GM18511 (cell line): ENCODE results near the gene OVCH2.
"Not testable (repeated sequence)": the region's sequence is repeated elsewhere in the genome, so short reads cannot be mapped to it uniquely, and the experiment has no call there.

Experiments
- ATAC-seq: cut with Tn5 transposase; IDR thresholded peaks from one replicate; pipeline ENCODE4 v1.9.1; 2021; ENCODE audit warnings: mild to moderate bottlenecking, moderate library complexity; ENCODE audit not compliant: unreplicated experiment

The OVCH2 gene

DNA sequence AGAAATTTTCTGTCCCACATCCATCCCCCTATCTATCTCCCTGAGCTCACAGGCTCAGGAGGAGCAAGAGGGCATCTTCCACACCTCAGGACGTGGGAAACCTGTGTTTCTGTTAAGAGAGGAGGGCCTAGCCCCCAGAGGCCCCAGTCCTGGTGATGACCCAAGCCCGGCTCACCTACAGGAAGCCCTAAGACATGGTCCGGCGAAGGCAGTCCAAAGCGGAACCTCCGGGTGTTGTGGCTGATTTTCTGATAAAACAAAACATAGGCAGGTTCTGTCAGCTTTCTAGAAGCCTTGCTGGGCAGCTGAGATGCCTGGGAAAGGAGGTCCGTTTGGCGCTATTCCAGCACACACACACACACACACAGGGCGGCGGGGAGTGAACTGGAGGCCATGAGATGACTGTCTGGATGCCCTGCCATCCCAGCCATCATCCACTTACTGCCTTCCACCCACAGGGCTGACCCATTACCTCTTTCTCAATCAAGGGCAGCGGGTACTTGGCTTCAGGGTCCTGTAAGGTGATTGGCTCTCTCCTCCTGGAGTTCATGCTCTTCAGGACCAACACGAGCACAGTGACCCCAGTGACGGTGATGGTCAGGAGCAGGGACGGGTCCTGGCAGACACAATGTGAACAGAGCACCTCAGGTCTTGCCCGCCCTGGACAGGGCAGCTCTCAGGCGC is 33.9 kb downstream of the OVCH2 start:
- peak; percentile 5 for ATAC-seq

DNA sequence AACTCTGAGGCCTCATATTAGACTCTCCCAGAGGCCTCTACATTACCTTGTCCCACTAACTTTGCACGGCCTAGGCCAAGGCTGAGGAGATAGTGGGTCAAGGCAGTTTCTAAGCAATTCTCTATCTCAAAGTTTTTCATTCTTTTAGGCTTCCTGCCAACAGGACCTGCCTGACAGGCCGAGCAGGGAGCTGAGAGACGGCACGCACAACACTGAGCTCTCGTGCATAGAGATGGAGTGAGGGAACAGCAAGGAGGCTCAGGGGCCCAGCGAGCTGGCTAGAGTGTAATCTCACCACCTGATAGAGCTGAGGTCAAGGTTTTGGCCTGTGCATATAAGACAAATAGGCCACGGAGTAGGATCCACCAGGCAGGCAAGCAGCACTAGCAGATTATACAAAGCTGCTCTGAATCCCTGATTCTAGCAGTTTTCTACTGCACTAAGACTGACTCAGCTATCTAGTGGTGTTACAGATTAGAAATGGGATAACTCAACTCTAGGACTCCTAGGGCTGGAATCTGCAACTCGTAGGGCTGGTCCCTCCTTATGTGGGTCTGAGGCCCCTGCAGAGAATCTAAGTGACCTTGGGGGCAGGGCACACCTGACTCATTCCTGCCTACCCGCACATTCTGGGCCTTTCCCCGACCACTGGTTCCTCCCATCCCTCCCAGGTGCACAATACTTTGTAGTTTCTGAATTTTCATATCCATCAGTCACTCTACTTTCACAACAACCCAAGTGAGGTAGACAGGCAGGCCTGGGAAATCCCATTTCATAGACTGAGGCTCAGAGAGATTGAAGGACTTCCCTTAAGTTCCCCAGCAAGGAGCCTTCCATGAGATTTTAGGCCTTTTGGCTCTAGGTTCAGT is 34.7 kb downstream of the OVCH2 start:
- ATAC-seq, result peak; percentile 39

DNA sequence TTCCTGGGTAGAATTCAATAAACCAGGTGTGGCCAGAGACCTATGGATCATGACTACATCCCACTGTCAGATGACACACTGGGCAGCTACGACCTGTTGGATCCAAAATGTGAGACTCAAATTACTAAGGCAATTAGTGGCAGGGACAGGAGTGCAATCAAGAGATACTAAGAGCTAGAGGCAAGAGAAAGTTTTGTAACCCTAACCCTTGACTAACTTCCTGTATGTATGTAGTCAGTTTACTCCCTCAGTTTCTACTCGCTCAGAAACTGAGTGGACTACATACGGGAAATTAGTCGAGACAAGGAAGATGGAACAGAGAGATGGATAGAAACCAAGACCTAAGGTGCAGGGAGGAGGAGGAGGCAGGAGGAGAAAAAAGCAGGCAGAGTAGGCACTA is 35.6 kb downstream of the OVCH2 start:
- no peak for ATAC-seq

DNA sequence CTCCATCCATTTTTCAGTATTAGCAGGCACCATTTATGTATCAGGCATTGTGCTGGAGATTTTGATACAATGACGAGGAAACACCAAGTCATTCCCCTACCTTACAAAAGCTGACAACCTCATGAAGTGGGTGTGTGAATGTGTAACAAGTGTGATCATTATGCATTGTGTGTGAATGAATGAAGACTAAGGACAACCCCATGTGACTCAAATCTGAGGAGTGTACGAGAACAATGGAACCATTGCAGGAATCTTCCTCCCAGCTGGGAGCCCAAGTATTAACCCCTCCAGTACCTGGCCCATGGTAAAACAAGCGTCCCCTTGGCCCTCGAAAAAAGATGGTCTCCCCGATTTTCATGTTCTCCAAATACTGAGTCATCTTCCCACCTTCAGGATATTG is 37.4 kb downstream of the OVCH2 start:
- no peak for ATAC-seq

DNA sequence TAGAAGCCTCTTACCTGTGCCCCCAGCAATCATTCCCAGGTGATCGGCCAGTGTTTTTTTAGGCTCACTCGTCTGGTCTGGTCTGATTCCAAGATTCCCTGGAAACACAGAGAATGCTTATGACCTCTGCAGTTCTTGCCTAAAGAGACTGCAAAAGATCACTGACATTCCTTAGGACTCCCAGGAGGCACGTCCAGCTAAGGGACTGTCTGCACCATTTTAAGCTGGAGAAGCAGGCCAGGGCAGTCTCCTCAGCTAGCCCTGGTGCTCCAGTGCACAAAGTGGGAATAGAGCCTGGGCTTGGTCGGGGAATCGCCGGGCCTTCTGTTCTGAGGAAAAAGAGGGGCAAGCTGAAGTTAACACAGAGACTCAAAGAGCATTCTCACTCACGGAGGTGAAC is 37.8 kb downstream of the OVCH2 start:
- ATAC-seq, result no peak

DNA sequence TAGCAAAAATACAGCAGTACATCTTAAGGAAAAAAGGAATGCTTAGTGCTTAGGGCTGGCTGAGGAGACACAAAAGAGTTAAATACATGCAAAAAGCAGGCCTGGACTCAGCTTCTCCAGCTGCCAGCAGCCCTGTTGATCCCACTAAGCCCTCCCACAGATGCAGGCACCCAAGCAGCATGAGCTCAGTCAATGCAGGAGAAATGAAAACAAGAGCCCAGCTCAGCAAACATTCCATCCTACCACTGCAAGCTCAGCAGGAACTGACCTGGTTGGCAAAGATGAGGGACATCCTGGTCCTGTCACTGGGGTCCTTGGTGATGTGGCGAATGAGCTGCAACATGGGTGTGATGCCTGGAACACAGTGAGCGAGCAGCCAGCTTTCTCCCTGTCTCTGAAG is 38.8 kb downstream of the OVCH2 start:
- no peak for ATAC-seq

DNA sequence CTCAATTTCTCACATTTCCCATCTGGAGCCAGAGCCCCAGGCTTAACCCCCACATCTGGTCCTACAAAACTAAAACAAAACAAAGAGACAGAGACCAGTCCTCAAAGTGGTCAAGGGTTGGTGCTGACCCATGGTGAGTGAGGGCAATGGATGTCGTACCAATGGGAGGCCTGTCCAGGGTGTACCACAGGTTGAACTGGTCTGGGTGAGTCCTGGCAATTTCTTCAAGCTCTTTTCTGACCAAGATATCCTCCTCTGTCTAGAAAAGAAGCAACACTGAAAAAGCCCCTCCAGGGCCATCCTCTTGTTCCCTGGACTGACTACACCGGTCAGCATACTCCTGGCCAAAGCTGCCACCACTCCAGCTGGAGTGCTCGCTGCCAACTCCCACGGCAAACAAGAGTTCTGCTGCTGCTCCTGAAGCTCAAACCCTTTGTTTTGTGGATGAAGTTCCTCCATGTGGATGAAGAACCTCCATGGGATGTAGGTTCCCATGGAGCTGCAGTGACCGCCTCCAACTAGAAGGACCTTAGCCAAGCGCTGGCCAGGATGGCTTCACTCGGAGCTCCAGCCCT is 39.9 kb downstream of the OVCH2 start:
- no peak for ATAC-seq

DNA sequence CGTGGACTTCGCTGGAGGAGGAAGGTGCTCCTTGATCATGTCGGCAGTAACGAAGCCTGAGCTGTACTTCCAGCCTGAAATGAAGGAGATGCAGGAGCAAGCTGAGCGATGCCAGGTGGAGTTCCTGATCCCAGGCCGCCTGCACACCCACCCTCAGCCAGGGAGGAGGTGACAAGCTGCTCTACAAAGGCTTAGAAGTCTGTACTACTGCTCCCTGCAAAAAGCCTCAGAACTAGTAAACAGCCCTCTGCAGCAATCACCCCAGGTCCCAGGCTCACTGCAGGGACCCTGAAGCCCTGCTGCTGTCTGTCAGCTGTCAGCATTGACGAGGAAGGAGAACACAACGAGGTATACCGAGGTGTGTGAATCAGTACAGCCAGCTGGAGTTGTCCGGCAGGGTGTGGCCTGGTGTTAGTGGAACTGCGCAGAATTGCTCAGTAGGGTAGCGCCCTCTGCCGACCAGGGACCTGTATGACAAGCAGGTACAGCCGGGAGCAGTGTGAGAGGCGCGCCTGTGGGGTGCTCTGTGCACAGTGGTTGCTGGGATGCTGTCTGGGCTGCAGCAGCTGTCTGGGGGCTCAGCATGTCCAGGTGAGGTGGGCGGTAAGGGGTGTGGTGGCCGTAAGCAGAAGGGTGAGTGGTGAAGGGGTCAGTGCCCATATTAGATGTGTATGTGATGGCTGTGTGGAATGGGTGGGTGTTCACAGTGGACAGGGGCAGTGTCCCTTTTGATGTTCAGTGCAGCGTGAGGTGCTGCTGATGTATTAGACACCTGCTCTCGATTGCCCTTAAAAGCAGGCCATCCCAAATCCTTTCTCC is 40.6 kb downstream of the OVCH2 start:
- peak; percentile 99 for ATAC-seq

DNA sequence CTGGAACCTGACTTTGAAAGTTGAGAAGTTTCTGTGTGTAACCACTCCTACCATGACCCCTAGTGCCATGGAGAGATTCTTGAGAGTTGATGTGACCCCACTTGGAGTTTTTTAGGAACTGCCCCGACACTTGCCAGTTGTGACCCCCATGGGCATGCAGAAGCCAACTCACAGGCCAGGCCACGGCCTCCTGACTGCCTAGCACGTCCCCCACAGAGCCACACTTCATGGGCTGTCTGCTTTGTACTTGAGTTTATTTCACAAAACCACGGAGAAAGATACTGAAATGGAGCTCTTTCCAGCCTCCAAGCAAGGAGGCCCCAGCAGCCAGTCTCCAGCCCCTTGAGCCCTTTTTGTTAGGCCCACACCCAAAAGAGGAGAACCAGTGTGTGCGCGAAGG is 41.4 kb downstream of the OVCH2 start:
- ATAC-seq, result no peak

DNA sequence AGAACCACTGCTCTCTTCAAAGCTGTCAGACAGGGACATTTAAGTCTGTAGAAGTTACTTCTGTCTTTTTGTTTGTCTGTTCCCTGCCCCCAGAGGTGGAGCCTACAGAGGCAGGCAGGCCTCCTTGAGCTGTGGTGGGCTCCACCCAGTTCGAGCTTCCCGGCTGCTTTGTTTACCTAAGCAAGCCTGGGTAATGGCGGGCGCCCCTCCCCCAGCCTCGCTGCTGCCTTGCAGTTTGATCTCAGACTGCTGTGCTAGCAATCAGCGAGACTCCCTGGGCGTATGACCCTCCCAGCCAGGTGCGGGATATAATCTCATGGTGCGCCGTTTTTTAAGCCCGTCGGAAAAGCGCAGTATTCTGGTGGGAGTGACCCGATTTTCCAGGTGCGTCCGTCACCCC is 42.7 kb downstream of the OVCH2 start:
- not testable (repeated sequence) for ATAC-seq

DNA sequence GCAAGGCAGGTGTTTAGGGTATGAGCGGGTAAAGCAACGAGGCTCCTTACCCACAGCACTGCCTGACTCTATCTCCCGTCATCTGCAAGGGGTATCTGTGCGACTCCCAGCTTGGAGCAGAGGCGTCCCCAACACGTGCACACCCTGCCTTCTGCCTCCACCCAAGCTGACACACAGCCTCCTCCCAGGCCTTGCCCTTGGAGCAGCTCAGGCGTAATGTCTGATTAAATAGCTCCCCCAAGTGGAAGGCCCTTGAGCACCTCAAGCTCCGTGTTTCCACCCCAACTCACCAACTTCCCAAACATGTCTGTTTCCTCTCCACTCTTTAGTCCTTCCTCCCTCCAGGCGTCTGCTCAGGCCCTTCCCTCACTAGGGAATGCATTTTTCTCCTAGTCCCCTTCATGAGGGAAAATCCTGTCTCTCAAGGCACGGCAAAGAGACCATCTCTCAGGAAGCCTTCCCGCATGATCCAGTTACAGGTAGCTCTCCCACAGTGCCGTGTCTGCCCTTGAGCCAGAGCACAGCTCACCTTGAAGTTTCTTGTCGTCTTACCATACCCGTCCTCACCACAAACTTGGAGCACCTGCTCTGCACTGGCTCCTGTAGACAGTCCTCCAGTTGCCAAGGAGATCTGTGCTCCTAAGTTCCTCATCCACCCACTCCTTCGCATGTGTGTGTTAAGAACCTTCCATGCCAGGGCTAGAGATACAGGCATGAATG is 48.8 kb downstream of the OVCH2 start:
- ATAC-seq, result no peak

DNA sequence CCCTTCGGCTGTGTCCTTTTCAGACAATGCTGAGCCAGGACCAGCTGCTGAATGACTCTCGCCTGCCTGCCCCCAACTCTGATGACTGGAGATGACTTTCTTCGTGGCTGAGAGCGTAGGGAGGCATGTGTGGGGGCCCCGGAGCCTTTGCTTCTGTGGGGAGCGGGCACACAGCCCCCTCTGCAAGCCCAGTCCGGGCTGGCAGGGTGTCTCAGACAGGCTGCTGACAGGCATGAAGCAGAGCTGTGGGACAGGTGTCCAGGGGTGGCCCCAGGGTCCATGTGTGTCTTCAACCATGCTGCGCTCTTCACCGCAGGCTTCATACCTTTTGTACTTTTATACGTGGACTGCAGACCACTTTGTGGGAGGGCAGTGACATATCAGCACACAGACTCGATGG is 49.6 kb downstream of the OVCH2 start:
- ATAC-seq, result no peak

DNA sequence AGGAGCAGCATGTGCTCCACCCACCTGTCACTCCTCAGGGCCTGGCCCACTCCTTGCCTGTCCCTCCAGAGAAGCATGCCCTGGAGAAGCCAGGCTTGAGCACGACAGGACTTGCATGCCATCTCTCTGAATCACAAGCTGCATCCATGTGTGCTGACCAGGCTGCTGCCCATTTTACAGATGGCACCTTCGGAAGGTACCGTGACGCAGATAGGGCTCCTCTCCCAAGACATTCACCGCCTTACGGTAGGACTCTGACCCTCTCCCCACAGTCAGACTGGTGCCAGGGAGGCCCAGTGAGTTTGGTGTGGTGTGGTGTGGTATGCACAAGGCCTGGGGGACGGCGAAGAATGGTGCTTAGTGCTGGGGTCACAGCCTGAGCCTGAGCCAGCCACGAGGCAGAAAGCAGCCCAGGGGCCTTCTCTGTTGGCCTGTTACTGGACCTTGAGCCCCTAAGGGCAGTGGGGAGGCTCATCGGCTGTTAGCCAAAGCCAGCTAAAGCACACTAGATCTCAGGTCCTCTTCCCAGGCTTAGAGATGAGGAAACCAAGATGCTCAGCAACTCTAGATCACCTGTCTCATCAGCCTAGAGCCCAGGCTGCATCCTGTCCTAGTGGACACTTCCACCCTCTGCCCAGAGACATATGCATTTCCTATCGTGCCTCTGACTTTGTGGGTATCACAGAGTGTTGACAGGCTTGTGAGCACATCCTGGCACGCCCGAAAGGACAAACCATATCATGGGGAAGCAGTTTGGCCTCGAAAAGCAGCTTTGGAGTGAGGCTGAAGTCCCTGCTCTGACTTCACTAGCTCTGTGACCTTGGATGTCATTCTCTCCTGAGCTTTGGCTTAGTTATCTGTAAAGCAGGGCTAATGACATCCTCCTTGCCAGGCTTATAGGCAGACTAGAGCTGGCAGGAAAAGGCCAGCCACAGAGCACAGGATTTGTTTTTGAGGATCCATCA is 50.7 kb downstream of the OVCH2 start:
- ATAC-seq, result no peak

DNA sequence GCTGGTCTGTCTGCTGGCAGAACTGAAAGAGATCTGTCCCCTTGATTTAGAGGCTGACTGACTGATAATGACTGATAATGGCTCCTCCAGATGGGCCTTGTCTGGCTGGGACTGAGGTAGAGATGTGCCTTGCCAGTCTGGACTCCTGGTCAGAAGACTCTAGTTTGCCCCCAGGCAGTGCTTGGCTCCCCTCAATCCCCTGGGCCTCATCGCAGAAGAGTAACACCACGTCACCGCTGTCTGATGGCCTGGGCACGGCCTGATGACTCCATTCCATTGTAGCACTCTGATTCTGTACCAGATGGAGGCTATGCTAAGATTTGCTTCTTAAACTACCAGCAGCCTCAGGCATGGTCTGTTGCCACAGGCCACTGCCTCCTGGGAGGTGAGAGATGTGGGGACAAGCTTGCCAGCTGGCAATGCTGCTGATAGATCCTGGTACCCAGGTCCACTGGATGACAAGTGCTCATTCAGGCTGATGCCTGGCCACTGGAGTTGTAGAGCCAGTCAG is 52.0 kb downstream of the OVCH2 start:
- no peak for ATAC-seq

DNA sequence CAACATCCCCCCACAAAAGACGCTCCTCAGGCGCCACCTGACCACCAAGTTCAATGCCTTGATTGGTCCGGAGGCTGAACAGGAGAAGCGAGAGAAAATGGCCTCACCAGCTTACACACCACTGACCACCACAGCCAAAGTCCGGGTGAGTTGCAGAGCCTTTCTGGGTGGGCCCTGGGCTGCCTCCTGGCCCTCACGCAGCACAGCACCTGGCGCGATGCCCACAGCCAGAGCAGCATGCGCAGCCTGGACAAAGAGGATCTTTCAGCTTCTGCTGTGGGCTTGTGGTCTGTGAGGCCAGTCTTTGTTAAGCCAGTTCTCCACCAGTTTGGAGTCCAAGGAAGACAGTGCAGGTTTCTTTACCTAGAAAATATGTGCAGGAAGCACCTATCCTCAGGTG is 54.6 kb downstream of the OVCH2 start:
- ATAC-seq, result no peak

DNA sequence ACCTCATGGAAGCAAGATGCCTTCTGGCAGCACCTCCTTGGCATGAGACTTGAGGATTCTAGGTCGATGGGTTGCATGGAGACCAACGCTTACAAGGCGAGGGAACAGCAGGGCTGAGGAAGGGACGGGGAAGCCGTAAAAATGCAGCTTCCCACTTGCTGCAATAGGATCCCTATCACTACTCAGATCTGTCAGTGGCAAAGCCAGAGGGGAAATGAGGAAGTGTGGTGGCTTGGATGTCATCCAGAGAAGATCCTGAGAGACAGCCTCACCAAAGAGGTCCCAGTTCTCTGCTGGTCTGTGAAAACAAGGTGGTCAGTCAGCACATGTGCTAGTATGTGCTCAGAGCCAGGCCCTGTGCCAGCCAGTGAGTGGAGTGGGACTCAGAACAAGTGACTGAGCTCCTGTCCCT is 55.1 kb downstream of the OVCH2 start:
- ATAC-seq, result no peak

DNA sequence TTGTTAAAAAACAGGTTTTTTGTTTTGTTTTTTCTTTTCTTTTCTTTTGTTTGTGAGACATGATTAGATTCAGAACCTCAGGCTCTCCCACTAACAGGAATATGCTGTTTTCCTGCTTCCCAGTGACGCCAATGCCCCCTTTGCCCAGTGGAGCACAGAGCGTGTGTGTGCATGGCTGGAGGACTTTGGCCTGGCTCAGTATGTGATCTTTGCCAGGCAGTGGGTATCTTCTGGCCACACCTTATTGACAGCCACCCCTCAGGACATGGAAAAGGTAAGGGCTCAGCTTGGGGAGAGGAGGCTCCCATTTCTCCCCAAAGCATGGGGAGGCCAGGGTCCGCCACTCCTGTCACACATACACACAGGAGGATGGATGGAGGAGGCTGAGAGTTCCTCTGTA is 58.0 kb downstream of the OVCH2 start:
- no peak for ATAC-seq

DNA sequence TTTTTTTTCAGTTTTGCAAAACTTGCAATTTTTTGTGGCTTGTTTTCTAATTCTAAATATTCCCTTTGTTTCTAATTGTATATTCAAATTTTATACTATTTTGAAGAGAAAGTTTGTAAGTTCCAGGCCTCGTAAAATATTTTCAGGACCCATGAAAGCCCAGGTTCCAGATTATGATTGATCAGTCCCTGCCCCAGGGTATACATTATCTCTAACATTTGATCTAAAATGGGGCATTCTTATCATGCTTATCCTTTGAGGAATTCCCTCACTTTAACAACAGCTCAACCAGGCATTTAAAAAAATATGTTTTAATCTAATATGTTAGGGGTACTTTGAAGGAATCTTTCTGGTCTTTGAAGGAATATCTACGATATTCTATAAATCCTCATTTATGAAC is 59.4 kb downstream of the OVCH2 start:
- no peak for ATAC-seq

DNA sequence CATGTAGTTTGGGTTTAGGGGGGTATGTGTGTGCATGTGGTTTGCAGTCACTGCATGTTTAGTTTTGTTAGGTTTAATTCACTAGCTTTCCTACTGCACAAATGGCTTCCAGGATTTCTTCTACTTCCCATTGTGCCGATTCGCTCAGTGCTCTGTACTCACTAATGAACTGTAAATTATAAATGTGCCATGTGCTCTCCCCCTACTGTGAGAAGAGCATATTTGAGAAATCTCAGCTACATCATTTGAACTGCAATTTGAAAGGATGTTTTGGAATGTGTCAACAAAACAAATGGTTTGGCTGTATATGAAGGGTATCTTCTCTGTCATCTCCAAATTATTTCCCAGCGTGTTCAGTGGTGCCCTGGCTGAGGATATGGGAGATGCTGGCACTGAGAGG is 61.1 kb downstream of the OVCH2 start:
- no peak for ATAC-seq
